Astrocyte of the spinal cord (primary cell): ENCODE data around the gene PNMA8A.
A peak's percentile ranks its signal among the peaks of the same experiment; 100 is the strongest.

Experiments used
- DNase-seq: peaks from one replicate; pipeline ENCODE4 v3.0.0; 2011; ENCODE audit warnings: low read depth, low spot score
- H3K4me3 ChIP-seq: 2 replicates; pipeline ENCODE4 v1.5.1; 2011; ENCODE audit warnings: low read depth, mild to moderate bottlenecking, low read length, moderate library complexity
- in situ Hi-C: cut with HindIII; loops from 2 replicates; pipeline ENCODE4 v1.10.0; 2017; ENCODE audit warnings: low sequenced_read_pairs
- TF ChIP-seq, protein P1 (sequence below): IDR thresholded peaks from 2 replicates; pipeline ENCODE4 v1.5.1; 2012; ENCODE audit warnings: low read depth, mild to moderate bottlenecking, low read length, inconsistent platforms

Gene PNMA8A

GRCh38 chr19:46487802-46488445 is 16.6 kb upstream of the PNMA8A start:
- TF ChIP-seq, protein P1, sequence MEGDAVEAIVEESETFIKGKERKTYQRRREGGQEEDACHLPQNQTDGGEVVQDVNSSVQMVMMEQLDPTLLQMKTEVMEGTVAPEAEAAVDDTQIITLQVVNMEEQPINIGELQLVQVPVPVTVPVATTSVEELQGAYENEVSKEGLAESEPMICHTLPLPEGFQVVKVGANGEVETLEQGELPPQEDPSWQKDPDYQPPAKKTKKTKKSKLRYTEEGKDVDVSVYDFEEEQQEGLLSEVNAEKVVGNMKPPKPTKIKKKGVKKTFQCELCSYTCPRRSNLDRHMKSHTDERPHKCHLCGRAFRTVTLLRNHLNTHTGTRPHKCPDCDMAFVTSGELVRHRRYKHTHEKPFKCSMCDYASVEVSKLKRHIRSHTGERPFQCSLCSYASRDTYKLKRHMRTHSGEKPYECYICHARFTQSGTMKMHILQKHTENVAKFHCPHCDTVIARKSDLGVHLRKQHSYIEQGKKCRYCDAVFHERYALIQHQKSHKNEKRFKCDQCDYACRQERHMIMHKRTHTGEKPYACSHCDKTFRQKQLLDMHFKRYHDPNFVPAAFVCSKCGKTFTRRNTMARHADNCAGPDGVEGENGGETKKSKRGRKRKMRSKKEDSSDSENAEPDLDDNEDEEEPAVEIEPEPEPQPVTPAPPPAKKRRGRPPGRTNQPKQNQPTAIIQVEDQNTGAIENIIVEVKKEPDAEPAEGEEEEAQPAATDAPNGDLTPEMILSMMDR: peak; percentile 97
- in situ Hi-C loops: no loop called here
- peak overlapping the region; percentile 29 for H3K4me3 ChIP-seq
- peak; percentile 62 for DNase-seq

- H3K4me3 ChIP-seq: peak overlapping the region; percentile 29
- DNase-seq: no peak
- in situ Hi-C loops: no loop called here
- TF ChIP-seq, protein P1: no peak
These were observed 15.9 kb upstream of the PNMA8A start for GRCh38 chr19:46487178-46487801.

- DNase-seq: no peak
- in situ Hi-C loops: no loop called here
- H3K4me3 ChIP-seq: no peak overlapping the region
- TF ChIP-seq, protein P1: no peak
These were observed 15.0 kb upstream of the PNMA8A start for GRCh38 chr19:46486358-46486757.

DNA sequence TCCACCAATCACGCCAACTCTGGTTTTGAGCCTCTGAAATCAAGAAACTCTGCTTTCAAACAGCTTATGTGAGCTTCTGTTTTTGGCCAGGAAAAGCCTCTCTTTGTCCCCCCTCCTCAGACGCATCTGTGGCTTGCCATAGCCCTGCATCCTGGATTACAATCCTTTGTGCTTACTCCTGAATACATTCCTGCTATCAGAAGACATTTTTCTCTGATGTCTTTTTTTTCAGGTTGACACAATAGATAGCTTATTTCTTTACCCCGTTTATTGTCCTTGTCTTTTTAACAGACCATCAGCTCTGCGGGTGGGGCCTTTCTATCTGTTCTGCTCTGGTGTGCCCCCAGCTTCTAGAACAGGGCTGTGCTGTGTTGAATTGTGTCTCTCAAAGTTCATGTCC is 13.3 kb upstream of the PNMA8A start:
- TF ChIP-seq, protein P1: no peak
- no peak for DNase-seq
- in situ Hi-C loops: no loop called here
- no peak overlapping the region for H3K4me3 ChIP-seq

DNA sequence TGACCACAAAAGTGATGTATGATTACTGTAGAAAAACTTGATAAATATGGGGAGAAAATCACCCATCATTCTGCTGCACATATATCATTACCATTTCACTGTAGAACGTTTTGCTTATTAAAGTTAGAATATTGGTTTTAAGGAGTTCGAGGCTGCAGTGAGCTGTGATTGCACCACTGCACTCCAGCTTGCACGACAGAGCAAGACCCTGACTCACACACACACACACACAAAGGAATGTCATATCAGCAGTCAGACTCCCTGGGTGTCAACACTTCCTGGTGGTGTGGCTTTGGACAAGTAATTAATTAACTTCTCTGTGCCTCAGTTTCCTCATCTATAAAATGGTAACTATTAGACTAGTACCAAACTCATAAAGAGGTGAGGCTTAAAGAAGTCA is 11.3 kb upstream of the PNMA8A start:
- in situ Hi-C loops: no loop called here
- no peak for DNase-seq
- H3K4me3 ChIP-seq: no peak overlapping the region
- TF ChIP-seq, protein P1: no peak

DNA sequence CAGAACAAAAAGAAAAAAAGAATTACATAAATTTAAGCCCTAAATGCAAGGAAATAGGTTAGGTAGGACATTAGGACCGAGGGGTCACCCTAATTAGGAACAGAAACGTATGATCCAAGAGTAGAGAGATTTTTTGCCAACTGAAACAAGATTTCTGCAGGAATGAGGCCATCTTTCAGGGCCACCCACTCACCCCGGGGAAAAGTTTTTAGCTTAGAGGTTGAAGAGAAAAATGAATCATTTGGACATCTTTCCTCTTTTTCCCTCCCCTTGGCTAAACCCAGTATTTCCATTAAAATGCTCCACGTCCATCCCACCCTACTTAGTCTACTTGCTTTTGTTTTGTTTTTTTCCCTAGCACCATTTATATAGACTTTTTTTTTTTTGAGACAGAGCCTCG is 10.6 kb upstream of the PNMA8A start:
- peak; percentile 13 for DNase-seq

More for the DNA sequence above, 10.6 kb upstream of the PNMA8A start:
- H3K4me3 ChIP-seq: no peak overlapping the region
- TF ChIP-seq, protein P1: no peak
- in situ Hi-C loops: no loop called here
